Stimulated activated CD4-positive, alpha-beta T cell treated with anti-CD3 and anti-CD28 coated beads, TNF-alpha, amount 100 ng/mL, for 4 hours (primary cell): ENCODE measurements around the gene NCS1.
"Not testable (repeated sequence)": the region's sequence is repeated elsewhere in the genome, so short reads cannot be mapped to it uniquely, and the experiment has no call there.

Experiments
- DNase-seq, 3 experiments: peaks; one replicate each; pipeline ENCODE4 v3.0.0-alpha.2; 2020; ENCODE audit warnings: low read depth in 3 of 3

The NCS1 gene

GRCh38 chr9:130237763-130238524 is 65.7 kb downstream of the NCS1 start:
- no peak for DNase-seq

- no peak for DNase-seq
Measured at GRCh38 chr9:130239363-130239695, 67.1 kb downstream of the NCS1 start.

GRCh38 chr9:130239741-130240241 is 67.6 kb downstream of the NCS1 start:
- peak; percentile 18 to 29 (median 27) for DNase-seq

DNA sequence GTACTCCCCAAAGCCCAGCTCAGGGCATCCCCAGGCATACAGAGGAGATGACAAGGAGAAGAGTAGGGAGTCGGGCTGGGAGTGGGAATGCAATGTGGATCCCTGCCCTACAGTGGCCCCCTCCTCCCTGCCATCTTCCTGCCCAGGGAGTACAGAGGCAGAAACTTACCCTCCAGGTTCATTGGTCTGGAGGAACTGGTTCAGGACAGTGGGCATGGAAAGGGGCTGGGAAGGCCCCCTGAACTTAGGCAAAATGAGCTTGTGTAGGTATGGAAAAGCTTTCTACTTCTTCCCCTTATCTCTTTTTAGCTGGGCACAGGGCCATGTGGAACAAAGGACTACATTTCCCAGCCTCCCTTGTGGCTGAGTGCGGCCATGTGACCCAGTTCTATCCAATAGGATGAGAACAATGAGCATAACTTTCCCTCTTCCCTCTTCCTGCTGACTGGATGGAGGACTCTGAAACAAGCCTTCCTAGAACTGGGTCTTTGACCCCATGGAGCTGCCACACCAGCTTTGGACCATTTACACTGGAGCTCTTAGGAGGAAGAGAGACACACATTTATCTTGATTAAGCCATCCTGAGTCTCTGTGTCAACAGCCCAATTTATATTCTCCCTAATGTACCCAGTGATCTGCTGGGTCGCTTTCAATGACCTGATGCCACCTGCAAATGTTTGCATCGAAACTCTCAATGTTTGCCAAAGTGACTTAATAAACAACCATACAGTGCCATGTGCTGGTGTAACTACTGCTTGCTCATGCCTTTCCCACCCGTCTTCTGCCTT is 68.4 kb downstream of the NCS1 start:
- DNase-seq = no peak

DNA sequence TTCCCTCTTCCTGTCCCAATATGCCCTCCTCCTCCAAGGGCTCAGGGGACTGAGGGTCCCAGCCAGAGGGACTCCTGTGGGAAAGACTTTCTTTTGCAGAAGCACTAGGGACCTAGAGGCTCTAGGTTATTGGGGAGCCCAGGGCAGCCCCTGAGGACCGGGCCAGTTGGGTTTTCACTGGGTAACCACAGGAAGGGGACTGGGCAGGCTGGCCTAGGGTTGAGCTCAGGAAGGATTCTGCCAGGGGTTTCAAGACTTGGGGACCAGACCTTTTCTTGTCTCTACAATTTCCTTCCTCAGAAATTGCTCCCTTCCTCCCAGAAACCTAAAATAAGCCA is 69.0 kb downstream of the NCS1 start:
- DNase-seq = no peak

DNA sequence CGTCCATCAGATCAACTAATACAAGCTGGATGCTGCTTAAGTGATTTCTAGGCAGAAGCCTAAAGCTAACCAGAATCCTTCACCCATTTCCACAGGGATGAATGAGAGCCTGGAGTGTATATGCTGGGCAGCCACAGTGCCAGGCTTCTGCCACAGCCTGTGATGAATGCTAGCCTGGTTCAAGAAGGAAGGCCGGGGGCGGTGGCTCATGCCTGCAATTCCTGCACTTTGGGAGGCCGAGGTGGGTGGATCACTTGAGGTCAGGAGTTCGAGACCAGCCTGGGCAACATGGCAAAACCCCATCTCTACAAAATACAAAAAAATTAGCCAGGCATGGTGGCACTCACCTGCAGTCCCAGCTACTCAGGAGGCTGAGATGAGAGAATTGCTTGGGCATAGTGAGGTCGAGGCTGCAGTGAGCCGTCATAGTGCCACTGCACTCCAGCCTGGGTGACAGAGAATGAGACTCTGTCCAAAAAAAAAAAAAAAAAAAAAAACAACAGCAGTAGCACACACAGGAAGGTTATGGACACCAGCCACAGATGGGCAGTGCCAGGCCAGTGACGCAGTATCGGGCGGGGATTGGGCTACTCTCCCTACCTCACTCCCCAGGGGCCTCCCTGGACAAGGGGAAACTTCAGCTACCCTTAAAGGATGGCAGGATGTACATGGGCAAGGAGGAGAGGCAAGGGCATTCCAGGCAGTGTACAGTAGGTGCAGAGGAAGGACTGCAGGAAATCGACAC is 70.2 kb downstream of the NCS1 start:
- DNase-seq = no peak

DNA sequence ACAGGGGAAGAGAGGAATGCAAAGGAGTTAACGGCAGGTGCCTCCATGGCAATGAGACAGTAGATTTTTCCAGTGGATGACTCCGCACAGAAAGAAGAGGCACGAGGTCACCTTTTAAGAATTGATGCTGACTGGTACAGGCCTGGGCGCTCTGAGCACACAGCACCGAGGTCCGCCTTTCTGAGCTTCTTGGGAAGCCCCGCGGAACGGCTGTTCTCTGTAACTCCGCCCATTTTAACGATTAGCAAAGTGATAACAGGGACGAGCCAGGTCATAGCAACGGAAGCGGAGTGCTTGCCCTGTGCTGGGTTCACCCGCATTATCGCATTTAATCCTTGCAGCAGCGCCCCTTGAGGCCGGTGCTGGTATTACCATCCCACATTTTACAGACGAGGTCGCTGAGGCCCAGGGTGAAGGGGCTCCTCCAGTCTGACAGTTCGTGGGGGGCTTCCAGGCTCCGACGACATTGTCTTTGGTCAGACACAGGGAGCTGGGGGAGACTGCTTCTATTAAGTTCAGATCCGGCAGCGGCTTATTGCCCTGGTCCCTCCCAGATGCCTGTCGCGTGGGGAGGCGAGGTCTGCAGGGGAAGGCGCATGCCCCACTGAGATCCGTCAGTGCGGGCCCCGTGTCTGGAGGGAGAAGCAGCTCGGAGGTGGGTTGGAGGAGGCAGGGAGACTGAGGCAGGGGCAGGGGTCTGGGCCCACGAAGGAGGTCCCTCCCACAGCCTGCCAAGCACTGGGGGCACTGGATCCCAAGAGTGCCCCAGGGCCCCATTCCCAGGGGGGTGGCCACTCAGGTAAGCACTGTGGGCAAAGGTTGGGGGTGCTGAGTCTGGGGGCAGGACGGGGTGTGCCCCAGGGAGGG is 71.0 kb downstream of the NCS1 start:
- DNase-seq = peak; percentile 62 to 71 (median 68)

GRCh38 chr9:130243882-130244170 is 71.6 kb downstream of the NCS1 start:
- DNase-seq = no peak

DNA sequence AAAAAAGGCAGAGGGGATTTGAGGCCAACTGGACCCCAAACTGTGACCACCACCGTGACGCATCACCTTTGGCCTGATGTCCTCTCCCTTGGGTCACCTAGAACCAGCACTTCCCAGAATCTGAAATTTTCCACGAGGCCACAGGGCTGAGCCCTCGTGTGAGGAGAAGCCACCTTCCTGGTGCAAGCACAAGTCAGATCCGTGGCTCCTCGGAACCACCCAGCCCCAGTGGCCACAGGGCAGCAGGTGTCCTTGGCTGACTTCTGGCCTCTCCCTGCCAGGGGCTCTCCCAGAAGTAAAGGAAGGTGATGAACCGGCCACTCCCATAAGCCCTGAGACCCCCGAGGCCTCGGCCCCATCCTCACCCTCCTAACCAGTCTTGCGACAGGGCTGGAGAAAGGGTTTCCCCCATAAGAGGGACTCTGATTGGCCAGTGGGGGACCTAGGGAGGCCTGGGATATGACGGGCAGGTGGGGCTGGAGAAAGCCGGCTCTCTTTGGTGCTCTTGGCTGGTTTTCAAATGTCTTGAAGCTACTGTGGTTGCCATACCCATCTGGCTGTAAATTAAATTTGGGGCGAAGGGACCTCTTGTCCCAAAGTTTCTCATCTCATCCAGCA is 72.5 kb downstream of the NCS1 start:
- DNase-seq = no peak

GRCh38 chr9:130245474-130245873 is 73.3 kb downstream of the NCS1 start:
- DNase-seq = no peak

DNA sequence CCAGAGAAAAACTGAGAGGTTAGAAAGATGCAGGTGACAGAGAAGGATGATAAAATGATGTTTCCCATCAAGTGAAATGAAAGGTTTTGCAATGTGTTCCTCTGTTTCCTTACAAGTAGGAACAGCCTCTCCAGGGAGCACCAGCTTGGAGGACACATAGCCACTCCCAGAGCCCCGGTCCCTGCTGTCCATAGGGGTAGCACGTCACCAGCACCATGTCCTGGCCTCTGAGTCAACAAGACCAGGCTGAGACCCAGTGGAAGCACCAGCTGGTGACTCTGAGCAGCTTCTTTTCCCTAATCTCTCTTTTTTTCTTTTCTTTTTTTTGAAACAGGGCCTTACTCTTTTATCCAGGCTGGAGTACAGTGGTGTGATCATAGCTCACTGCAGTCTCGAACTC is 73.9 kb downstream of the NCS1 start:
- DNase-seq = no peak

- DNase-seq = no peak
Measured at GRCh38 chr9:130254747-130255630, 82.8 kb downstream of the NCS1 start.

- DNase-seq = no peak
Measured at GRCh38 chr9:130255631-130256134, 83.5 kb downstream of the NCS1 start.

DNA sequence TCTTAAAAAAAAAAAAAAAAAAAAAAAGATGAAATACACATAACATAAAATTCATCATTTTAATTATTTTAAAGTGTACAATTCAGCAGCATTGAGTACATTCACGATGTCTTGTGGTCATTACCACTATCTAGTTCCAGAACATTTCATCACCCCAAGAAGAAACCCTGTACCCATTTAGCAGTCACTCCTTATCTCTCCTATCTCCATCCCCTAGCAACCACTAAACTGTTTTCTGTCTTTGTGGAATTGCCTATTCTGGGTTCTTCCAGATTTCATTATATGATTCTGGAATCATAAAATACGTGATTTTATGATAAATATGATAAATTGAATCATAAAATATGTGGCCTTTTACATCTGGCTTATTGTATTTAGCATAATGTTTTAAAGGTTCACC is 84.4 kb downstream of the NCS1 start:
- no peak for DNase-seq

DNA sequence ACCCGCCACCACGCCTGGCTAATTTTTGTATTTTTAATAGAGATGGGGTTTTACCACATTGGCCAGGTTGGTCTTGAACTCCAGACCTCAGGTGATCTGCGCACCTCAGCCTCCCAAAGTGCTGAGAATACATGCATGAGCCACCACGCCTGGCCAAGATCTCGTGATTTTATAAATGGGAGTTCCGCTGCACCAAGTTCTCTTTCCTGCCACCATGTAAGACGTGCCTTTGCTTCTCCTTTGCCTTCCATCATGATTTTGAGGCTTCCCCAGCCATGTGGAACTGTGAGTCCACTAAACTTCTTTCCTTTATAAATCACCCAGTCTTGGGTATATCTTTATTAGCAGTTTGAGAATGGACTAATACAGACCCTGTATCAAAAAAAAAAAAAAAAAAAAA is 85.9 kb downstream of the NCS1 start:
- not testable (repeated sequence) for DNase-seq

GRCh38 chr9:130259044-130259443 is 86.8 kb downstream of the NCS1 start:
- no peak for DNase-seq

DNA sequence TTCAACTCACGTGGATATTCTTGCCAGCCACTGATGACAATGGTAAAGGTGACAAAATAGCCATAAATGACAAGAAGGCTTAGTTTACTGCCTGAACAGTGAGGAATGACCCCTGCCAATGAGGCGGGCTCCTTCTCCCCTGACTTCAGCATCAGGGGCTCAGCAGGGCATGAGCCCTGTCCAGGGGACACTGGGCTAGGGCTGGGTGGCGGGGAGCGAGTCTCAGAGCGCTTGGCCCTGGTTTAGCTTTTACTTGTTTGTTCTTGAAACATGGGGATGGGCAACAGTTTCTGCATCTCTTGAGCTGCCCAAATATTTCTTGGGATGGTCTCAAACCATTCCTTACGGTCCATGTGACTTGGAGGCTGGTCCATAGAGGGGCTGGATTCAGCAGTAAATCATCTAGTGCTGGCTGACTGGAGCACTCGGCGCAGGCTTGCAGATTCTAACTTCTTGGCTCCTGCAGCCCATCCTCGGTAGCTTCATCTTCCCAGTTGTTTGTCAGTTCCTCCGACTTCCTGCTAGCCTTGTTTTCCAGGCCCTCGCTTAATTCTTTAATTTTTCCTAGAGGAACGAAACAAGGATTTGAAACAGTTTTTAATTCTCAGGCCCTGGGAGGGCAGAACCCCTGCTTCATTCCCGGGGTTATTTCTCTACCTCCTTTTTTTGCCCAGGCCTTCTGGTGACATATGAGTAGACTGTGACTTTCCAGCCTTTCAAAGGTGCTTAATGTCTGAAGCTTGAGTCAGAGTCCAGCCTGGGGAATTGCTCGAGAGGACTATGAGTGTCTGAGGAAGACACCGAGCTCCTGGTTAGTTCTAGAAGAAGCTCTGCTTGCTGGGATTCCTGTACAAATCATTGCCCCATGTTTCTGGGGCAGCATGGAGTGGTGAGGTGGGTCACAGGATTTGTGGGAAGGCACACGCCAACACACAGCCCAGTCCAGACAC is 88.9 kb downstream of the NCS1 start:
- DNase-seq = no peak

- DNase-seq = no peak
Measured at GRCh38 chr9:130262061-130262745, 90.0 kb downstream of the NCS1 start.
